ENCODE measurements around the gene ERO1A. TPM values are rescaled to one million over a fixed set of nuclear protein-coding genes. Genes with fewer than 3 reads are reported as not detected.

The ERO1A gene
- total and polyA plus RNA-seq, 10 donors: 8.5 to 79.7 (median 44.7) TPM

DNA sequence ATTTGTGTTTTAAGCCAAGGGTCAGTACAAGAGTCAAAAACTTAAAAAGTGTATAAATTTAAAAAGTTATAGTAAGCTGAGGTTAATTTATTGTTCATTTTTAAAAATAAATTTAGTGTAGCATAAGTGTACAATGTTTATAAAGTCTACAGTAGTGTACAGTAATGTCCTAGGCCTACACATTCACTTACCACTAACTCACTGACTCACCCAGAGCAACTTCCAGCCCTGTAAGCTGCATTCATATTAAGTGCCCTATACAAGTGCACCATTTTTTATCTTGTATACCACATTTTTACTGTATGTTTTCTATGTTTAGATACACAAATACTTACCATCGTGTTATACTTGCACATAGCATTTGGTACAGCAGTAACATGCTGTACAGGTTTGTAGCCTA lies 105.0 kb downstream of the ERO1A start:
- no peak for DNase-seq
- Histone ChIP-seq H3K9me3 (peaks cover 0 to 26% (median 14%) of the 10 kb centered on the region in 8 donors), H3K36me3 (no peaks in the 10 kb centered on the region), H3K4me3 (no peak overlapping the region), H3K27me3 (replicated peaks in 1 of 7) (no peaks in the 10 kb centered on the region), H3K4me1 (no peaks in the 10 kb centered on the region), H3K27ac (no peak overlapping the region)
- WGBS, 5 donors: 91 to 100% (median 98%) methylated on average over 1 of the region's 1 CpG
- TF ChIP-seq POLR2AphosphoS5 (IDR thresholded peaks at IDR 0.05) (no peak), POLR2A (IDR thresholded peaks at IDR 0.05) (no peak)
- TF ChIP-seq, protein P1, sequence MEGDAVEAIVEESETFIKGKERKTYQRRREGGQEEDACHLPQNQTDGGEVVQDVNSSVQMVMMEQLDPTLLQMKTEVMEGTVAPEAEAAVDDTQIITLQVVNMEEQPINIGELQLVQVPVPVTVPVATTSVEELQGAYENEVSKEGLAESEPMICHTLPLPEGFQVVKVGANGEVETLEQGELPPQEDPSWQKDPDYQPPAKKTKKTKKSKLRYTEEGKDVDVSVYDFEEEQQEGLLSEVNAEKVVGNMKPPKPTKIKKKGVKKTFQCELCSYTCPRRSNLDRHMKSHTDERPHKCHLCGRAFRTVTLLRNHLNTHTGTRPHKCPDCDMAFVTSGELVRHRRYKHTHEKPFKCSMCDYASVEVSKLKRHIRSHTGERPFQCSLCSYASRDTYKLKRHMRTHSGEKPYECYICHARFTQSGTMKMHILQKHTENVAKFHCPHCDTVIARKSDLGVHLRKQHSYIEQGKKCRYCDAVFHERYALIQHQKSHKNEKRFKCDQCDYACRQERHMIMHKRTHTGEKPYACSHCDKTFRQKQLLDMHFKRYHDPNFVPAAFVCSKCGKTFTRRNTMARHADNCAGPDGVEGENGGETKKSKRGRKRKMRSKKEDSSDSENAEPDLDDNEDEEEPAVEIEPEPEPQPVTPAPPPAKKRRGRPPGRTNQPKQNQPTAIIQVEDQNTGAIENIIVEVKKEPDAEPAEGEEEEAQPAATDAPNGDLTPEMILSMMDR (IDR thresholded peaks at IDR 0.05 in 8 of 11, conservative IDR thresholded peaks at IDR 0.05 in 3 of 11): no peak
- intact Hi-C loops (cut with DNase I; ENCODE audit: low total_unique reads): no loop called here

Other genes with a start within 250 kb of the ERO1A start
- gene TXNDC16, start 143.1 kb downstream of the ERO1A start, total RNA-seq: 10 to 100 TPM; 10.3 to 18.1 (median 16.3) TPM
- gene TXNDC16, start 143.1 kb downstream of the ERO1A start, polyA plus RNA-seq: 1 to 10 TPM; 1.5 to 1.7 (median 1.6) TPM
- 1 to 10 TPM in 5 of 7 donors, under 1 TPM in 2; 0.70 to 2.1 (median 1.8) TPM for gene GPR137C, start 142.7 kb downstream of the ERO1A start, total RNA-seq
- gene GPR137C, start 142.7 kb downstream of the ERO1A start, polyA plus RNA-seq: under 1 TPM; 0.52 to 0.93 (median 0.80) TPM
- 10 to 100 TPM; 64.7 to 95.7 (median 82.0) TPM for gene PSMC6, start 11.6 kb upstream of the ERO1A start, total RNA-seq
- 10 to 100 TPM; 73.4 to 98.9 (median 83.9) TPM for gene PSMC6, start 11.6 kb upstream of the ERO1A start, polyA plus RNA-seq
- 10 to 100 TPM; 15.2 to 23.1 (median 17.8) TPM for gene STYX, start 34.6 kb upstream of the ERO1A start, total RNA-seq
- 10 to 100 TPM in 1 of 3 donors, 1 to 10 TPM in 2; 6.6 to 10.2 (median 6.9) TPM for gene STYX, start 34.6 kb upstream of the ERO1A start, polyA plus RNA-seq
- gene GNPNAT1, start 96.0 kb upstream of the ERO1A start, total RNA-seq: 10 to 100 TPM in 3 of 7 donors, 1 to 10 TPM in 4; 7.7 to 12.6 (median 9.3) TPM
- gene GNPNAT1, start 96.0 kb upstream of the ERO1A start, polyA plus RNA-seq: 1 to 10 TPM; 3.4 to 7.2 (median 4.9) TPM